T-helper 1 cell treated with Interleukin-12 subunit alpha and Interleukin-12 subunit beta and Interleukin-4 antibody, amounts not matched to agents 30 μg/mL and 1 μg/mL, for 36 hours (primary cell): ENCODE data around the gene KLHL17.
"Not testable (repeated sequence)": the region's sequence is repeated elsewhere in the genome, so short reads cannot be mapped to it uniquely, and the experiment has no call there.

Experiments
- H3K27ac Mint-ChIP-seq: one replicate; pipeline ENCODE4 v1.8.0; 2021; ENCODE audit warnings: mild to moderate bottlenecking, mixed read lengths
- H3K27me3 Mint-ChIP-seq: one replicate; pipeline ENCODE4 v1.8.0; 2021; ENCODE audit warnings: low read depth, mixed read lengths
- H3K36me3 Mint-ChIP-seq: one replicate; pipeline ENCODE4 v1.8.0; 2021; ENCODE audit warnings: low read depth, mixed read lengths
- H3K4me1 Mint-ChIP-seq: one replicate; pipeline ENCODE4 v1.8.0; 2021; ENCODE audit warnings: low read depth, mixed read lengths
- H3K4me3 Mint-ChIP-seq: one replicate; pipeline ENCODE4 v1.8.0; 2021; ENCODE audit warnings: mild to moderate bottlenecking, moderate library complexity, mixed read lengths
- H3K9me3 Mint-ChIP-seq: one replicate; pipeline ENCODE4 v1.8.0; 2021; ENCODE audit warnings: mixed read lengths

KLHL17 gene

DNA sequence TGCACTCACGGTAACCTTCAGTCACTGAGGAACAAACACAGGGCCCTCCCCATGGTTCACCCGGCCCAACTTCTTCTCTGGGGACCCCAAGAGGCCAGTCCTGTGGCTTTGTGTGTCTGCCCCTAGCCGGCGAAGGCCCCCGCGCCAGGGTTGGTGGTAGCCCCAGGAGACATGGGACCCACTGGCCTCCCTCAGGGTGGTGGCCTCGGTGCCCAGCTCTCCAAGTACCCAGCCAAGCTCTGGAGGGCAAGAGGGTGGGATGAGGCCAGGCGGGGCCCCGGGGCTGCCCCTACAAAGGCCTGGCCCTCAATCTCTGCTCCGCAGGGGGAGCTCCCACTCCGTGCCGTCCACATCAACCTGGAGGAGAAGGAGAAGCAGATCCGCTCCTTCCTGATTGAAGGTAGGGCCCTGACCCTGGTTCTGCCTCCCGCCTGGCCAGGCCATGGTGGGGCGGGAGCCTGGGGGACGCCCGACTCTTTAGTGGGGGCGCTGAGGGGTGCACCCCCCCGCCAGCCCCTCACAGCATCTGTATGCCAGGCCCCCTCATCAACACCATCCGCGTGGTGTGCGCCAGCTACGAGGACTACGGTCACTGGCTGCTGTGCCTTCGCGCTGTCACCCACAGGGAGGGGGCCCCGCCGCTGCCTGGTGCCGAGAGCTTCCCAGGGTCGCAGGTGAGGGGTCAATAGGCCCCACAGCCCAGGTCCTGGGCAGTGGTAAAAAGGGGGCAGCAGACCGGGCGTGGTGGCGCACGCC lies 11.5 kb downstream of the KLHL17 start:
- peaks cover 4% of the 10 kb centered on the region for H3K4me1 Mint-ChIP-seq
- no peak overlapping the region for H3K4me3 Mint-ChIP-seq
- no peaks in the 10 kb centered on the region for H3K36me3 Mint-ChIP-seq
- no peak overlapping the region for H3K27ac Mint-ChIP-seq
- no peaks in the 10 kb centered on the region for H3K9me3 Mint-ChIP-seq
- peaks cover 15% of the 10 kb centered on the region for H3K27me3 Mint-ChIP-seq

DNA sequence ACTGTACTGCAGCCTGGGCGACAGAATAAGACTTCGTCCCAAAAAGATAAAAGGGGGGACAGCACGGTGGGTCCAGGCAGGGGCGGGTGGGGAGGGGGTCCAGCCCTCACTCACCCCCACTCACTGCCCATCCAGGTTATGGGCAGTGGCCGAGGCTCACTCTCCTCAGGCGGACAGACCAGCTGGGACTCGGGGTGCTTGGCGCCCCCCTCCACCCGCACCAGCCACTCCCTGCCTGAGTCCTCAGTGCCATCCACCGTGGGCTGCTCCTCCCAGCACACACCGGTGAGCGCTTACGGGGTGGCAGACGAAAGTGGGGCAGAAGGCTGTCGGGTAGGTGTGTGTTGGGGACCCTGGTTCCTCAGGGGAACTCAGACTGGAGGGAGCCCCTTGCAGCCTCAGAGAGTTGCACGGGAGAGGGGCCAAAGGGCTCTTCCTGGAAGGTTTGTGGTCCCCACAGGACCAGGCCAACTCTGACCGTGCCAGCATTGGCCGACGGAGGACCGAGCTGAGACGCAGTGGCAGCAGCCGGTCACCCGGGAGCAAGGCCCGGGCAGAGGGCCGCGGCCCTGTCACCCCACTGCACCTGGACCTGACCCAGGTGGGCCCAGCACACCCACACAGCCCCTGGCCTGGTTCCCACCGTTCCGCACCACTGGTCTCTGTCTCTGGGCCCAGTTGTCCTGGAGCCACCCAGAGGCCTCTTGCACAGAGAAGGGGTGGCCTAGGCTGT lies 12.5 kb downstream of the KLHL17 start:
- peaks cover 15% of the 10 kb centered on the region for H3K27me3 Mint-ChIP-seq
- no peaks in the 10 kb centered on the region for H3K36me3 Mint-ChIP-seq
- peaks cover 4% of the 10 kb centered on the region for H3K4me1 Mint-ChIP-seq
- no peaks in the 10 kb centered on the region for H3K9me3 Mint-ChIP-seq
- H3K27ac Mint-ChIP-seq, result no peak overlapping the region
- H3K4me3 Mint-ChIP-seq, result no peak overlapping the region

DNA sequence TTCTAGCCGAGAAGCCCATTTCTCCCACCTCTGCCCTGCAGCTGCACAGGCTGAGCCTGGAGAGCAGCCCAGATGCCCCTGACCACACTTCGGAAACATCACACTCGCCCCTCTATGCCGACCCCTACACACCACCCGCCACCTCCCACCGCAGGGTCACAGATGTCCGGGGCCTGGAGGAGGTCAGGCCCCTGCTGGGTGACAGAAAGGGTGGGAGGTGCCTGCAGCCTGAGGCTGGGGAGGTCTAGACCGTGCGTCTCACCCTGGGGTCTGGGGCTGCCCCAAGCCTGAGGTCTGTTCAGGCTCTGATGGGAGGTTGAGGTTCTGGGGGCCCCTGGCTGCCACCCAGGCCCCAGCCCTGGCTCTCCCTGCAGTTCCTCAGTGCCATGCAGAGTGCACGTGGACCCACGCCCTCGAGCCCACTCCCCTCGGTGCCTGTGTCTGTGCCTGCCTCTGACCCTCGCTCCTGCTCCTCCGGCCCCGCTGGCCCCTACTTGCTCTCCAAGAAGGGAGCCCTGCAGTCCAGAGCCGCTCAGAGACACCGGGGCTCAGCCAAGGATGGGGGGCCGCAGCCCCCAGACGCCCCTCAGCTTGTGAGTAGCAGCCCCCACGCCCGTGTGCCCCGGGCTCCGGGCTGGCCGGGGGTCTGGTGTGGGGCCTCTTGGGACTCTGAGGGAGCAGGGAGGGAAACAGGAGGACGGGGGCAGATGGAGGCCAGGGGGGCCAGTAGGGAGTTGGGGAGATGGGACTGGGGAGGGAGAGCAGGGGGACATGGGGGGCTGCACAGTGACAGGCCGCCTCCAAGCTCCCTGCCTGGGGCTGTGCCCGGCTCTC lies 13.3 kb downstream of the KLHL17 start:
- H3K27me3 Mint-ChIP-seq, result peaks cover 10% of the 10 kb centered on the region
- peaks cover 7% of the 10 kb centered on the region for H3K4me1 Mint-ChIP-seq
- no peak overlapping the region for H3K4me3 Mint-ChIP-seq
- H3K27ac Mint-ChIP-seq, result no peak overlapping the region
- H3K36me3 Mint-ChIP-seq, result no peaks in the 10 kb centered on the region
- H3K9me3 Mint-ChIP-seq, result no peaks in the 10 kb centered on the region

DNA sequence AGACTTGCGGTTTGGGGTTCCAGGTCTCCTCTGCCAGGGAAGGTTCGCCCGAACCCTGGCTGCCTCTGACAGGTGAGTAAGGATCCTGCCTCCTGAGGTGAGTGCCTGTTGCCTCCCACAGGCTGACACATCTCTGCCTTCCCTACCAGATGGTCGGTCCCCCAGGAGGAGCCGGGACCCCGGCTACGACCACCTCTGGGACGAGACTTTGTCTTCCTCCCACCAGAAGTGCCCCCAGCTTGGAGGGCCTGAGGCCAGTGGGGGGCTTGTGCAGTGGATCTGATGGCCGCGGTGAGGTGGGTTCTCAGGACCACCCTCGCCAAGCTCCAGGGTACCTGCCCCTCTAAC lies 13.9 kb downstream of the KLHL17 start:
- Mint-ChIP-seq H3K4me3 (no peak overlapping the region), H3K27me3 (peaks cover 10% of the 10 kb centered on the region), H3K9me3 (no peaks in the 10 kb centered on the region), H3K4me1 (peaks cover 7% of the 10 kb centered on the region), H3K27ac (no peak overlapping the region), H3K36me3 (no peaks in the 10 kb centered on the region)

DNA sequence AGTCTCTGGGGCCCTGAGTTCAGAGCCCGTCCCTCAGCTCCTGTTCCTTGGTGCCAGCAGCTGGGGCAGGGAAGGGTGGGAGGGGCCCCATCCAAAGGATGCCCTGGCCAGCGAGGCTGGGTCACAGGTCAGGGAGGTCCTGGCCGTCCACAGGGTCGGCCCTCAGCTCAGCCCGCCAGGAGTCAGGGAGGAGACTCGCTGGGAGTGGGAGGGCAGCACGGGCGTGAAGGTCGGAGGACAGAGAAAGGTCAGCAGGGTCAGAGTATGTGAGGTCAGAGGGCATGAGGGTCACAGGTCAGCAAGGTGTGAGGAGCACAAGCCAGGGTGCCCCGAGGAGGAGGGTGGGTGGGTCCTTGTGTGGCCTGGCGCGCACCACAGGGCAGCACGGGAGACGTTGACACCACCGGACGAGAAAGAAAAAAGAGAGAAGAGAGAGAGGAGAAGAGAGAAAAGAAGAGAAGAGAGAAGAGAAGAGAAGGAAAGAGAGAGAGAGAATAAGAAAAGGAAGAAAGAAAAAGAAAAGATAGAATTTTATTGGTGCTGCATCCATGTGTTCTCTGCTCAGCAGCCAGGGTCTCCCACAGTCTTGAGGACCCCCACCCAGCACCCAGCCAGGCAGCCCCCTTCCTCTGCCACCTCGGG lies 14.4 kb downstream of the KLHL17 start:
- Mint-ChIP-seq H3K9me3 (no peaks in the 10 kb centered on the region), H3K36me3 (no peaks in the 10 kb centered on the region), H3K27ac (no peak overlapping the region), H3K27me3 (peaks cover 6% of the 10 kb centered on the region), H3K4me1 (peaks cover 7% of the 10 kb centered on the region), H3K4me3 (no peak overlapping the region)

DNA sequence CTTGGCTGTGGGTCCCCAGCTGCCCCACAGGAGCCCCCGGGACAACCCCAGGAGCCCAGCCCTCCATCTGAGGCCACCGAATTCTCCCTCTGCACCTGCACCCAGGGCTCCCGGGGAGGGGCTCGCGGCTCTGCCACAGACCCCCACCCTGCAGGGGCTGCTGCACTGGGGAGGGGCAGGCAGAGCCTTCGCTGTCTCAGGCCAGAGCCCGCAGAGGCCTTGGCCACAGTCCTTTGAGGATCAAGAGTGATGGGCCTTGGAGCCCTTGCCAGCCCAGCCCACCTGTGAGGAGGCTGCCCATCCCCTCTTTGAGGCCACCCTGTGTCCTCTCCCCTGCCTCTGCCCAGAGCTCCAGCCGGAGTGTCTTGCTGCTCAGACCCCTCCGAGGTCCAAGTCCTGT lies 15.0 kb downstream of the KLHL17 start:
- H3K27ac Mint-ChIP-seq, result no peak overlapping the region
- peaks cover 5% of the 10 kb centered on the region for H3K27me3 Mint-ChIP-seq
- H3K4me3 Mint-ChIP-seq, result no peak overlapping the region
- no peaks in the 10 kb centered on the region for H3K36me3 Mint-ChIP-seq
- peaks cover 7% of the 10 kb centered on the region for H3K4me1 Mint-ChIP-seq
- H3K9me3 Mint-ChIP-seq, result no peaks in the 10 kb centered on the region

DNA sequence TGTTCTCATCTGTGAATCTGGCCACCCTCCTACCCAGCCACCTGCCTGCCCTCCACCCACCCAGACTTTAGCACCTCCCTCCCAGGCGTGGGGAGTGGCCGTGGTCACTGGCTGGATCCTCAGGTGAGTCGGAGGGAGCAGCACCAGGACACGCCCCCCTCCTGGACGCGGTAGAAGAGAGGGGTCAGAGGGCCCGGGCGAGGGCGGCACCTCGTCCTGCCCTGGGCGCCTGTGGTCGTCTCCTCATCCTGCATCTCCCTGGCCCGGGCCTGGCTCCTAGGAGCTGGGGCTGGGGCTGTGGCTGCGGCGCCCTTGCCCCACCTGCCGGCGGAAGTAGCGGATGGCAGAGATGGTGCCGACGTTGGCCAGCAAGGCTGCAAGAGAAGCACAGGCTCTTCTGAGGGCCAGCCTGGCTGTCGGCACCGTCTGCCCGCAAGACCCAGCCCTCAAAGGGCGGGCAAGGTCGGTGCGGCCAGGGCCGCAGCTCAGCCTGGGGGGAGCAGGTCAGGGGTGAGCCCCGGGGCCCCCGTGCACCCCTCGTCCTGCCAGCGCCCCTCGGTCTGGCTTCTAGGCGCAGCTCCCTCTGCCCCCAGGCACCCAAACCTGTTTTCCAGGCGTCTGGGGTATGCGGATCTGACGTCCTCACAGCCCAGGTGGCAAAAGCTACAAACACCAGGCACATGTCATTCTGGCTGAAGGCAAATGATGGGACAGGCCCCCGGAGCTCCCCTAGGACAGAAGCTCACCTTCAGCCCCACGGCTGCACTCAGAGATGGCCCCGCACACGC lies 15.7 kb downstream of the KLHL17 start:
- Mint-ChIP-seq H3K9me3 (no peaks in the 10 kb centered on the region), H3K36me3 (no peaks in the 10 kb centered on the region), H3K27me3 (peaks cover 5% of the 10 kb centered on the region), H3K27ac (no peak overlapping the region), H3K4me1 (peaks cover 7% of the 10 kb centered on the region), H3K4me3 (peak overlapping the region; percentile 49)

DNA sequence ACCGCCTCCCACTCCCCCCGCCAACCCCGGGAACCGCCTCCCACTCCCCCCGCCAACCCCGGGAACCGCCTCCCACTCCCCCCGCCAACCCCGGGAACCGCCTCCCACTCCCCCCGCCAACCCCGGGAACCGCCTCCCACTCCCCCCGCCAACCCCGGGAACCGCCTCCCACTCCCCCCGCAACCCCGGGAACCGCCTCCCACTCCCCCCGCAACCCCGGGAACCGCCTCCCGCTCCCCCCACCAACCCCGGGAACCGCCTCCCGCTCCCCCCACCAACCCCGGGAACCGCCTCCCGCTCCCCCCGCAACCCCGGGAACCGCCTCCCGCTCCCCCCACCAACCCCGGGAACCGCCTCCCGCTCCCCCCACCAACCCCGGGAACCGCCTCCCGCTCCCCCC lies 16.4 kb downstream of the KLHL17 start:
- not testable (repeated sequence) for H3K27ac Mint-ChIP-seq, H3K9me3 Mint-ChIP-seq, H3K4me3 Mint-ChIP-seq, H3K36me3 Mint-ChIP-seq, H3K4me1 Mint-ChIP-seq, H3K27me3 Mint-ChIP-seq

DNA sequence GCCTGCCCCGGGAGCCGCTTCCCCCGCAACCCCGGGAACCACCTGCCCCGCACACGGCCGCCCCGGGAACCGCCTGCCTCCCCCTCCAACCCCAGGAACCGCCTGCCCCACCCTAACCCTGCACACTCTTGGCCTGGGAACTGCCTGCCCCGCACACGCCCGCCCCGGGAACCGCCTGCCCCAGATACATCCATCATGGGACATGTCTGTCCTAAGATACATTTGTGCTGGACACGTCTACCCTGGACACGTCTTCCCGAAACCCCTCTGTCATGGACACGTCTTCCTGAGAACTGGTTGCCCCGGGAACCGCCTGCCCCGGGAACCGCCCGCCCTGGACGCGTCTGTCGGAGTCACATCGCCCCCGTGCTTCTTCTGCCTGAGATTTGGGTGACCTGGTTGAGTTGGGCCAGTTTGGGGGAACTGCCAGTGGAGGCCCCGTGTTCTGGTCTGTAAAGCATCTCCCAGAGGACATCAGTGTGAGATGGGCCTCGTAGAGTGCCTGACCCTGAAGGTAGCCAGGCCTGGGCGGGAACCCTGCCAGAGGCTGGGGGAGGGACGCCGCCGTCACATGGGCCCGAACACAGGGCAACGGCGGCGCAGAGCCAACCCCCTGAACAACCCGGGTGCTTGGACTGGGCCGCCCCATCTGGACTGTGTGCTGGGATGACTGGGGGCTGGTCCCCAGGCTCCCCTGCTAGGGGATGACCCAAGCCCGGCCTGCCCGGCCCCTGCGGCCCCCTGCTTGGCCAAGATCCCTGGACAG lies 17.9 kb downstream of the KLHL17 start:
- H3K4me1 Mint-ChIP-seq, result peaks cover 7% of the 10 kb centered on the region
- peaks cover 5% of the 10 kb centered on the region for H3K27me3 Mint-ChIP-seq
- H3K4me3 Mint-ChIP-seq, result no peak overlapping the region
- H3K27ac Mint-ChIP-seq, result peak overlapping the region; percentile 69
- no peaks in the 10 kb centered on the region for H3K36me3 Mint-ChIP-seq
- no peaks in the 10 kb centered on the region for H3K9me3 Mint-ChIP-seq

DNA sequence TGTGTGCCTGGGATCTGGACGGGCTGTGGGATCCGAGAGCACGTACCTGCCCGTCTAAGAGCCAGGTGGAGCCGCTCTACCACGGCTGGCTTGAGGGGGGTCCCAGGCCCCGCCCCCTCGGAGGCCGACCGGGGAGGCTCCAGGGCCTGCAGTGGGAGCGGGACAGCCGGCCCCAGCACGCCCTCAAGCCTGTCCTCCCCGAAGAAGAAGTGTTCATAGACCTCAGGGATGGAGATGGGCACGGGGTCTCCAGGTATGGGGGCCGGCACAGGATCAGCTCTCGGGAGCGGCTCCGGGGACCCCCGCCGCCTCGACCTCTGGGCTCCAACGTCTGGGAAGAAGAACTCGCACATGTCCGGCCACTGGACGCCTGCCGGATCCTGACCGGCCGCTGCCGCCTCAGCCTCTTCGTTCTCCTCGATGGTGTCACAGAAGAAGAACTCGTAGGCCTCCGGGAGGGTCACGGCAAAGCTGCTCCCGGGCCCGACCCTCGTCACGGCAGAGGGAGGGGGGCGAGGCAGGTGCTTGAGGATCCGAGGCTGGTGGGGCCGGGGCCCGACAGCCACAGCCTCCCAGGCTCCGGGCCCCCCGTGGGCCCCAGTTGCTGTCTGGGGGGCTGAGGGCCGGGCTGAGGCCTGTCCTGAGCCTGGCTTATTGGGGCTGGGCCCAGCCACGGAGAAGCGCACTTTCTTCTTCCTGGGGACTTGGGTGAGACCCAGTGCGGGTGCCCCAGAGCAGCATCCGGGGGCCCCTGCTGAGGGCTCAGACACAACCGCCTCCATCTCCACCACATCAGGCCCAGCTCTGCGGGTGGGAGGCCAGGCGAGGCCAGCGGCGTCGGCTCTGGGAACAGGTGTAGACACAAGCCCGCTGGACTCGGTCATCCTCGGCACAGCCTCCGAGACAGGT lies 18.7 kb downstream of the KLHL17 start:
- Mint-ChIP-seq H3K9me3 (no peaks in the 10 kb centered on the region), H3K27ac (no peak overlapping the region), H3K4me3 (no peak overlapping the region), H3K36me3 (no peaks in the 10 kb centered on the region), H3K27me3 (peaks cover 7% of the 10 kb centered on the region), H3K4me1 (peaks cover 7% of the 10 kb centered on the region)

DNA sequence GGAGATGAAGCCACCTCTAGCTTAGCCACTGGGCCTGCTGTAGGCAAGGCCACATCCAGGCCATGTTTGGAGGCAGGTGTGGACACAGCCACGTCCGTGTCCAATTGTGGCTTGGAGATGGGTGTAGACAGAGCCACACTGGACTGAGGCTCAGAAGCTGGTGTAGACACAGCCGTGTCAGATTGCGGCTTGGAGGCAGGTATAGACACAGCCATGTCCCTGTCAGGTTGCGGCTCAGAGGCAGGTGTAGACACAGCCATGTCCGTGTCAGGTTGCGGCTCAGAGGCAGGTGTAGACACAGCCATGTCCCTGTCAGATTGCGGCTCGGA lies 19.3 kb downstream of the KLHL17 start:
- Mint-ChIP-seq H3K27me3 (peaks cover 7% of the 10 kb centered on the region), H3K4me1 (peaks cover 7% of the 10 kb centered on the region), H3K27ac (no peak overlapping the region), H3K4me3 (no peak overlapping the region), H3K36me3 (no peaks in the 10 kb centered on the region), H3K9me3 (no peaks in the 10 kb centered on the region)

DNA sequence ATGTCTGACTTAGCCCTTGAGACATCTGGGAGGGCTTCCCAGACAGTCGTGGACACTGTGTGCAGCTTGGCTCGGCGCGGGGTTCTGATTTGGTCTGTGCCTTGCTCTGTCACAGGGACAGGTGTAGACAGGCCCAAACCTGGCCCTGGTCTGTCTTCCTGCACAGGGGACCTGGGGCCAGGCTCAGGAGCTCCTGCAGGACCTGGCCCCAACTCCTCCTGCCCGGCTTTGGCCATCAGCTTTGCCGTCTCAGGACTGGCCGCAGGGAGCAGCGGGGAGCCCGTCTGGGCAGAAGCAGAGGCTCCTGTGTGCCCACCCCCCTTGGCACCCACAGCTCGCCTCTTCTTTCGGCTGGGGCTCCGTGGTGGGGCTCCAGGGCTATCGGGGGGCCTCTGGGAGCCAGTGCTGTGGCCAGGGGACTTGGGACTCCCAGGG lies 19.8 kb downstream of the KLHL17 start:
- H3K9me3 Mint-ChIP-seq, result no peaks in the 10 kb centered on the region
- H3K4me3 Mint-ChIP-seq, result no peak overlapping the region
- no peak overlapping the region for H3K27ac Mint-ChIP-seq
- peaks cover 9% of the 10 kb centered on the region for H3K27me3 Mint-ChIP-seq
- peaks cover 7% of the 10 kb centered on the region for H3K4me1 Mint-ChIP-seq
- no peaks in the 10 kb centered on the region for H3K36me3 Mint-ChIP-seq
